HEK293 (cell line): Measurements from ENCODE around the gene NEIL1.

Experiments
- CTCF ChIP-seq: fragments of 450-650 bp; formaldehyde crosslinking; IDR thresholded peaks from 2 replicates; pipeline ENCODE4 v1.5.1; 2016; ENCODE audit warnings: missing biosample characterization, missing genetic modification characterization
- KLF16 ChIP-seq: fragments of 450-650 bp; formaldehyde crosslinking; IDR thresholded peaks from 2 replicates; pipeline ENCODE4 v1.5.1; 2017; ENCODE audit warnings: missing biosample characterization, missing genetic modification characterization
- TRIM28 ChIP-seq: IDR thresholded peaks from 2 replicates; pipeline ENCODE4 v1.6.1; 2011; ENCODE audit warnings: low read length, control low read depth, borderline replicate concordance
- ZNF175 ChIP-seq: fragments of 450-650 bp; formaldehyde crosslinking; IDR thresholded peaks from 2 replicates; pipeline ENCODE4 v1.5.1; 2016; ENCODE audit warnings: missing biosample characterization, missing genetic modification characterization
- ZNF792 ChIP-seq: fragments of 450-650 bp; formaldehyde crosslinking; IDR thresholded peaks from 2 replicates; pipeline ENCODE4 v1.5.1; 2016; ENCODE audit warnings: missing biosample characterization, missing genetic modification characterization
- ZSCAN5A ChIP-seq: fragments of 450-650 bp; formaldehyde crosslinking; IDR thresholded peaks from 2 replicates; pipeline ENCODE4 v1.5.1; 2016; ENCODE audit warnings: missing biosample characterization, missing genetic modification characterization

DNA sequence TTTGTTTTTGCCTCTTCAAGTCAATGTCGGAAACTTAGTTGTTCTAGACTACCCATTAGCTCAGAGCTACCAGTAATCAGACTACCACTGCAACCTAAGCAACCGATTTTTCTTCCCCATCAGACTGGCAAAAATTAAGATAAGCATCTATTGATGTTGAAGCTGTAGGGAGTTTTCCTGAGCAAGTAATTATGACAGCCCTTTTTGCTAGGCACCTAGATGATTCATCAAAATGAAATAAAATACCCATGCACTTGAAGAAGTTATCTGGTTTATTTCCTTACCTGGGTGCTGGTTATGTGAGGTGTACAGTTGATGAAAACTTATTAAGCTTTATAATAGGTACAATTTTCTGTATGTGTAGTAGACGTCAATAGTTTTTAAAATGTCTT lies 11.5 kb upstream of the NEIL1 start:
- TF ChIP-seq CTCF (tag by site-specific recombination) (no peak), ZNF175 (no peak), ZSCAN5A (tag by site-specific recombination) (no peak), KLF16 (no peak), TRIM28 (no peak), ZNF792 (tag by site-specific recombination) (no peak)
